Measurements from ENCODE around the gene REPS2.
"Not testable (repeated sequence)": the region's sequence is repeated elsewhere in the genome, so short reads cannot be mapped to it uniquely, and the experiment has no call there.

The REPS2 gene

GRCh38 chrX:16962661-16963060 lies 16.2 kb downstream of the REPS2 start:
- DNase-seq (ENCODE audit: low read depth in 1 of 2, low spot score in 1 of 2): not testable (repeated sequence)

- DNase-seq (ENCODE audit: low read depth in 1 of 2, low spot score in 1 of 2): no peak
Measured at GRCh38 chrX:16963216-16963615, 16.8 kb downstream of the REPS2 start.

GRCh38 chrX:16964976-16965375 lies 18.5 kb downstream of the REPS2 start:
- DNase-seq (ENCODE audit: low read depth in 1 of 2, low spot score in 1 of 2): not testable (repeated sequence)

GRCh38 chrX:16966752-16967448 lies 20.4 kb downstream of the REPS2 start:
- DNase-seq (ENCODE audit: low read depth in 1 of 2, low spot score in 1 of 2): no peak

GRCh38 chrX:16968753-16969152 lies 22.3 kb downstream of the REPS2 start:
- not testable (repeated sequence) for DNase-seq (ENCODE audit: low read depth in 1 of 2, low spot score in 1 of 2)

- no peak for DNase-seq (ENCODE audit: low read depth in 1 of 2, low spot score in 1 of 2)
Measured at GRCh38 chrX:16970977-16971376, 24.5 kb downstream of the REPS2 start.

GRCh38 chrX:16971694-16972093 lies 25.2 kb downstream of the REPS2 start:
- no peak for DNase-seq (ENCODE audit: low read depth in 1 of 2, low spot score in 1 of 2)

- DNase-seq (ENCODE audit: low read depth in 1 of 2, low spot score in 1 of 2): no peak
Measured at GRCh38 chrX:16975233-16975632, 28.8 kb downstream of the REPS2 start.

GRCh38 chrX:16977771-16978170 lies 31.3 kb downstream of the REPS2 start:
- DNase-seq (ENCODE audit: low read depth in 1 of 2, low spot score in 1 of 2): no peak

- no peak for DNase-seq (ENCODE audit: low read depth in 1 of 2, low spot score in 1 of 2)
Measured at GRCh38 chrX:16978193-16978984, 31.9 kb downstream of the REPS2 start.

- DNase-seq (ENCODE audit: low read depth in 1 of 2, low spot score in 1 of 2): no peak
Measured at GRCh38 chrX:16979226-16979625, 32.8 kb downstream of the REPS2 start.

GRCh38 chrX:16981209-16981608 lies 34.8 kb downstream of the REPS2 start:
- no peak for DNase-seq (ENCODE audit: low read depth in 1 of 2, low spot score in 1 of 2)

- DNase-seq (ENCODE audit: low read depth in 1 of 2, low spot score in 1 of 2): no peak
Measured at GRCh38 chrX:16981980-16982379, 35.5 kb downstream of the REPS2 start.

GRCh38 chrX:16983051-16983450 lies 36.6 kb downstream of the REPS2 start:
- no peak for DNase-seq (ENCODE audit: low read depth in 1 of 2, low spot score in 1 of 2)

GRCh38 chrX:16985286-16985685 lies 38.8 kb downstream of the REPS2 start:
- no peak for DNase-seq (ENCODE audit: low read depth in 1 of 2, low spot score in 1 of 2)

GRCh38 chrX:16986169-16986568 lies 39.7 kb downstream of the REPS2 start:
- DNase-seq (ENCODE audit: low read depth in 1 of 2, low spot score in 1 of 2): no peak

- DNase-seq (ENCODE audit: low read depth in 1 of 2, low spot score in 1 of 2): no peak
Measured at GRCh38 chrX:16989750-16990149, 43.3 kb downstream of the REPS2 start.

- DNase-seq (ENCODE audit: low read depth in 1 of 2, low spot score in 1 of 2): no peak
Measured at GRCh38 chrX:16990839-16991238, 44.4 kb downstream of the REPS2 start.

GRCh38 chrX:16992445-16992844 lies 46.0 kb downstream of the REPS2 start:
- no peak for DNase-seq (ENCODE audit: low read depth in 1 of 2, low spot score in 1 of 2)

GRCh38 chrX:16992951-16993350 lies 46.5 kb downstream of the REPS2 start:
- DNase-seq (ENCODE audit: low read depth in 1 of 2, low spot score in 1 of 2): no peak

- DNase-seq (ENCODE audit: low read depth in 1 of 2, low spot score in 1 of 2): no peak
Measured at GRCh38 chrX:16993791-16994318, 47.4 kb downstream of the REPS2 start.

GRCh38 chrX:16994736-16995135 lies 48.3 kb downstream of the REPS2 start:
- no peak for DNase-seq (ENCODE audit: low read depth in 1 of 2, low spot score in 1 of 2)

Data from stimulated activated CD4-positive, alpha-beta T cell treated with anti-CD3 and anti-CD28 coated beads, Interleukin-15, amount 100 ng/mL, for 1 hour (primary cell).